Measurements from ENCODE around the gene NAGLU.

DNA sequence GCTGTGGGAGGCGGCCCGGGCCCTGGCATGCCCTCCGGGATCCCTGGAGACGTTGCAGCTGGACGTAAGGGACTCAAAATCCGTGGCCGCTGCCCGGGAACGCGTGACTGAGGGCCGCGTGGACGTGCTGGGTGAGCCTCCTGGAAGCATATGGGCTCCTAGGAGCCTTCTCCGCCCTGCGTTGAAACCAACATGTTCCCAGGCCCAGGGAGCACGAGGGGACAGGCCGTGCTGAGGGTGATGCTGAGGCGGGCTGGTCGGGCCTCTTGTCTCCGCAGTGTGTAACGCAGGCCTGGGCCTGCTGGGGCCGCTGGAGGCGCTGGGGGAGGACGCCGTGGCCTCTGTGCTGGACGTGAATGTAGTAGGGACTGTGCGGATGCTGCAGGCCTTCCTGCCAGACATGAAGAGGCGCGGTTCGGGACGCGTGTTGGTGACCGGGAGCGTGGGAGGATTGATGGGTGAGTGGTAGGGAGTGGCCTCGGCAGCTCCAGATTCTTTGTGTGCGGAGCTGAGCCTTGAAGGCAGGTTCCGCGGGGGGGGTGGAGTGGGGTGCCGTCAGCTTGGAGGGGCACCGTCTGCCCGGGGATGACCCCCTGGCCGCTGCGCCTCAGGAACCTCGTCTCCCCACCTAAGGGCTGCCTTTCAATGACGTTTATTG, 17.2 kb downstream of the NAGLU start:
- TF ChIP-seq, protein P1, sequence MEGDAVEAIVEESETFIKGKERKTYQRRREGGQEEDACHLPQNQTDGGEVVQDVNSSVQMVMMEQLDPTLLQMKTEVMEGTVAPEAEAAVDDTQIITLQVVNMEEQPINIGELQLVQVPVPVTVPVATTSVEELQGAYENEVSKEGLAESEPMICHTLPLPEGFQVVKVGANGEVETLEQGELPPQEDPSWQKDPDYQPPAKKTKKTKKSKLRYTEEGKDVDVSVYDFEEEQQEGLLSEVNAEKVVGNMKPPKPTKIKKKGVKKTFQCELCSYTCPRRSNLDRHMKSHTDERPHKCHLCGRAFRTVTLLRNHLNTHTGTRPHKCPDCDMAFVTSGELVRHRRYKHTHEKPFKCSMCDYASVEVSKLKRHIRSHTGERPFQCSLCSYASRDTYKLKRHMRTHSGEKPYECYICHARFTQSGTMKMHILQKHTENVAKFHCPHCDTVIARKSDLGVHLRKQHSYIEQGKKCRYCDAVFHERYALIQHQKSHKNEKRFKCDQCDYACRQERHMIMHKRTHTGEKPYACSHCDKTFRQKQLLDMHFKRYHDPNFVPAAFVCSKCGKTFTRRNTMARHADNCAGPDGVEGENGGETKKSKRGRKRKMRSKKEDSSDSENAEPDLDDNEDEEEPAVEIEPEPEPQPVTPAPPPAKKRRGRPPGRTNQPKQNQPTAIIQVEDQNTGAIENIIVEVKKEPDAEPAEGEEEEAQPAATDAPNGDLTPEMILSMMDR (conservative IDR thresholded peaks at IDR 0.05): no peak
- no peak for TF ChIP-seq ZFX (IDR thresholded peaks at IDR 0.05)

All from C4-2B (cell line).